HepG2 (cell line): ENCODE measurements around the gene CELF4. TPM values are rescaled to one million over a fixed set of nuclear protein-coding genes. Genes with fewer than 3 reads are reported as not detected.

ENCODE experiments used
- ATAC-seq: fragments of 200-7000 bp; cut with Tn5 transposase; 3 replicates; pipeline ENCODE4 v1.9.1; 2020; ENCODE audit warnings: mild to moderate bottlenecking, moderate library complexity
- BruUV-seq: library from RNA; stranded (reverse); fragments of 400-500 nt; replicated peaks from 2 replicates; lab custom pipeline; 2021; lab: Mats Ljungman, UMichigan
- CTCF ChIA-PET: fragments of 300-600 bp; formaldehyde crosslinking; extraction: SDS; loops from one replicate; lab custom pipeline; 2021; ENCODE audit warnings: low total read pairs, inconsistent platforms, low intra/inter-chr PET ratio; lab: Yijun Ruan, JAX
- POLR2A ChIA-PET: fragments of 350-600 bp; sonication (Branson Sonifier 250); formaldehyde crosslinking; loops from one replicate; lab custom pipeline; 2020; ENCODE audit warnings: antibody characterized with exemption, inconsistent platforms; lab: Yijun Ruan, JAX
- DNase-seq: peaks from one replicate; pipeline ENCODE4 v3.0.0-alpha.2; 2015; ENCODE audit warnings: low spot score
- FAIRE-seq: peaks from 3 replicates; lab custom pipeline; 2011; peaks lifted over from hg19 to GRCh38; lab: Jason Lieb, UNC
- H2AFZ ChIP-seq: one replicate; pipeline ENCODE4 v1.6.1; 2011; ENCODE audit warnings: low read length, inconsistent platforms
- H3K27ac ChIP-seq: fragments of 300-600 bp; 3 replicates; pipeline ENCODE4 v1.8.0; 2011; ENCODE audit warnings: mixed run types, mild to moderate bottlenecking, mixed read lengths, low read length, inconsistent platforms; ENCODE audit not compliant: insufficient read depth; ENCODE audit errors: extremely low read length
- H3K27me3 ChIP-seq, 2 experiments: fragments of 200-600 bp in 1 of 2; 2 replicates in 1 of 2; 3 replicates in 1 of 2; pipeline versions ENCODE4 v1.6.0 to v1.8.0; 2011; ENCODE audit warnings: low read length in 2 of 2, mild to moderate bottlenecking in 2 of 2, moderate library complexity in 2 of 2, inconsistent platforms in 1 of 2; ENCODE audit not compliant: insufficient read depth in 2 of 2, control insufficient read depth in 1 of 2
- H3K36me3 ChIP-seq, 2 experiments: fragments of 200-600 bp in 1 of 2; replicated peaks in 1 of 2; 2 replicates in 1 of 2; 3 replicates in 1 of 2; pipeline versions ENCODE4 v1.5.1 to v1.8.0; 2011; ENCODE audit warnings: low read length in 2 of 2, inconsistent platforms in 1 of 2; ENCODE audit not compliant: insufficient read depth in 2 of 2, control insufficient read depth in 1 of 2
- H3K4me1 ChIP-seq: 2 replicates; pipeline ENCODE4 v1.5.1; 2012; ENCODE audit warnings: low read length, inconsistent platforms; ENCODE audit not compliant: insufficient read depth
- H3K4me2 ChIP-seq: 2 replicates; pipeline ENCODE4 v1.6.0; 2011; ENCODE audit warnings: low read depth, low read length, inconsistent platforms
- H3K4me3 ChIP-seq, 3 experiments: fragments of 200-600 bp in 1 of 3; sonication (generic), shearing (Covaris generic) in 1 of 3; replicated peaks in 1 of 3; 2 replicates each; pipeline ENCODE4 v1.5.1; 2011 to 2016; ENCODE audit warnings: low read length in 3 of 3, inconsistent platforms in 2 of 3, low read depth in 2 of 3, mild to moderate bottlenecking in 2 of 3, control low read depth in 1 of 3, mixed read lengths in 1 of 3; ENCODE audit not compliant: insufficient read depth in 1 of 3
- H3K79me2 ChIP-seq: one replicate; pipeline ENCODE4 v1.6.1; 2011; ENCODE audit warnings: low read length, inconsistent platforms; ENCODE audit not compliant: insufficient read depth
- H3K9ac ChIP-seq: 2 replicates; pipeline ENCODE4 v1.6.0; 2011; ENCODE audit warnings: mild to moderate bottlenecking, low read depth, low read length, inconsistent platforms; ENCODE audit not compliant: insufficient read depth
- H3K9me3 ChIP-seq: 2 replicates; pipeline ENCODE4 v1.5.1; 2012; ENCODE audit warnings: mild to moderate bottlenecking, low read length
- H4K20me1 ChIP-seq: 2 replicates; pipeline ENCODE4 v1.6.0; 2011; ENCODE audit warnings: inconsistent platforms, mild to moderate bottlenecking, low read length, moderate library complexity; ENCODE audit not compliant: insufficient read depth
- CBX2 ChIP-seq, 2 experiments: fragments of 200-600 bp in 1 of 2; sonication (generic); formaldehyde crosslinking in 1 of 2; IDR thresholded peaks; 2 replicates each; pipeline versions ENCODE4 v1.7.0 to v1.8.1; 2018 to 2022; ENCODE audit warnings: low read depth in 2 of 2, low read length in 1 of 2, mild to moderate bottlenecking in 1 of 2, missing genetic modification reagents in 1 of 2
- HDAC2 ChIP-seq: sonication (generic); formaldehyde crosslinking; IDR thresholded peaks from 2 replicates; pipeline ENCODE4 v1.4.0; 2020; ENCODE audit warnings: missing genetic modification reagents
- HIVEP1 ChIP-seq: sonication (generic); formaldehyde crosslinking; IDR thresholded peaks from 2 replicates; pipeline ENCODE4 v1.4.0; 2020; ENCODE audit warnings: mild to moderate bottlenecking, missing genetic modification reagents
- NFKBIZ ChIP-seq: IDR thresholded peaks from 2 replicates; pipeline ENCODE4 v1.6.1; 2018; ENCODE audit warnings: missing genetic modification reagents, missing compliant biosample characterization
- NR1H2 ChIP-seq: sonication (generic); formaldehyde crosslinking; IDR thresholded peaks from 2 replicates; pipeline ENCODE4 v1.8.1; 2022; ENCODE audit warnings: low read depth, missing genetic modification reagents, borderline replicate concordance
- ZNF468 ChIP-seq: sonication (generic); formaldehyde crosslinking; IDR thresholded peaks from 2 replicates; pipeline ENCODE4 v1.8.0; 2022; ENCODE audit warnings: mild to moderate bottlenecking, moderate library complexity, missing genetic modification reagents
- WGBS: methylation state at CpG from one replicate; pipeline ENCODE4 v1.1.6; 2017; ENCODE audit warnings: low lambda C conversion rate; 5-methylcytosine and 5-hydroxymethylcytosine counted together
- in situ Hi-C: cut with HindIII; loops from 2 replicates; pipeline ENCODE4 v1.10.0; 2017; ENCODE audit warnings: low pct_unique_long_range_greater_than_20kb; ENCODE audit not compliant: extremely low pct_ligation_motif_present
- intact Hi-C: fragments of 100-400 bp; cut with micrococcal nuclease; formaldehyde crosslinking; loops from one replicate; pipeline ENCODE4 v1.10.0; 2022; ENCODE audit not compliant: unreplicated experiment
- polyA plus RNA-seq, 8 experiments: library from polyadenylated mRNA; depleted of rRNA in 3 of 8; stranded (reverse) in 7 of 8; unstranded in 1 of 8; fragments of >200 nt; fragmentation: Illumina TruSeq in 4 of 8; extraction: Trizol in 4 of 8; gene quantifications; 2 replicates each; pipeline versions ENCODE4 v1.2.1 to v1.2.3, GENCODE V29; 2011 to 2016; ENCODE audit warnings: low read depth in 4 of 8, missing spikeins in 1 of 8, mixed read lengths in 1 of 8; ENCODE audit not compliant: insufficient read depth in 1 of 8
- total RNA-seq, 5 experiments: library from RNA; depleted of rRNA; stranded (reverse); fragments of >200 nt; fragmentation: Illumina TruSeq; extraction: Trizol; gene quantifications; 2 replicates each; pipeline ENCODE4 v1.2.3, GENCODE V29; 2016; ENCODE audit warnings: low read depth in 1 of 5

The CELF4 gene
- total and polyA plus RNA-seq, 2 of the 13 experiments (the other 11 are each of a cell fraction or from before 2014, with no cell fraction given) = not detected

GRCh38 chr18:37438417-37439180 is 127.0 kb downstream of the CELF4 start:
- no peaks in the 10 kb centered on the region for H3K79me2 ChIP-seq
- no TSS peak for BruUV-seq
- H3K27me3 ChIP-seq = peaks cover 1 to 31% of the 10 kb centered on the region in 2 experiments; a peak in 4 of 5 replicates
- H3K27ac ChIP-seq = no peak overlapping the region
- FAIRE-seq (no peak), ATAC-seq (no peak), DNase-seq (no peak)
- no peaks in the 10 kb centered on the region for H3K9me3 ChIP-seq
- no peaks in the 10 kb centered on the region for H3K36me3 ChIP-seq
- intact Hi-C loops = no loop called here
- CTCF ChIA-PET = no interaction called here
- H3K4me3 ChIP-seq = no peak overlapping the region
- WGBS = 0% methylated on average over 3 of the region's 7 CpGs
- no peak overlapping the region for H2AFZ ChIP-seq
- H3K4me1 ChIP-seq = no peaks in the 10 kb centered on the region
- POLR2A ChIA-PET = no interaction called here
- H4K20me1 ChIP-seq = no peaks in the 10 kb centered on the region
- no peak overlapping the region for H3K4me2 ChIP-seq
- in situ Hi-C loops = no loop called here
- no peak for TF ChIP-seq CBX2 (IDR thresholded peaks at IDR 0.05; ENCODE audit: low read depth, low read length)
- TF ChIP-seq CBX2 (CRISPR knock-in tag; IDR thresholded peaks at IDR 0.05; ENCODE audit: low read depth) = no peak
- no peak for TF ChIP-seq HDAC2 (CRISPR knock-in tag)
- TF ChIP-seq NR1H2 (CRISPR knock-in tag) = no peak
- TF ChIP-seq NFKBIZ = no peak
- TF ChIP-seq ZNF468 = no peak
- H3K9ac ChIP-seq = no peak overlapping the region

DNA sequence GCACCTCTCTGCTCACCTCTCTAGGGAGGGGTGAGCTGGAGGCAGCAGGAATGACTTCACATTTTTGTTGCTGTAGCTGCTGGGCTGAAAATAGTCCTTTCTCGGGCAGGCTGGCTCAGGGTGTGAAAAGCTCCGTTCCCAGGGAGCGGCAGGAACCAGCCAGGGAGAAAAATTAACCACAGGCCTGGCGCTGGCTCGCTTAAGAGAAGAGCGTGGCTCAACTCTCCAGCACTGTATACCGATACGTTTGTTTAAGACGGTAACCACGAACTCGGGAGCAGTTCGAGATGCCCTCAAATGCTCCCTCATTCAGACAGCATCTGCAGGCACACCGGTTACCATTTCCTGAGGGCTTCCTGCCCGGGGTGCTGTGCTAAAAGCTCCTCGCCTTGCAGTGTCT is 129.6 kb downstream of the CELF4 start:
- Histone ChIP-seq H3K27ac (no peak overlapping the region), H3K4me1 (no peaks in the 10 kb centered on the region), H3K79me2 (no peaks in the 10 kb centered on the region), H4K20me1 (no peaks in the 10 kb centered on the region), H2AFZ (no peak overlapping the region), H3K4me2 (no peak overlapping the region), H3K9ac (no peak overlapping the region), H3K9me3 (no peaks in the 10 kb centered on the region), H3K4me3 (no peak overlapping the region), H3K36me3 (no peaks in the 10 kb centered on the region), H3K27me3 (peaks cover 2 to 17% of the 10 kb centered on the region in 2 experiments; a peak in 3 of 5 replicates)
- intact Hi-C loops (no loop called here), in situ Hi-C loops (no loop called here)
- ChIA-PET POLR2A (no interaction called here), CTCF (no interaction called here)
- DNase-seq (no peak), ATAC-seq (peak; percentile 39; the same call in 1 of the 3 replicates), FAIRE-seq (no peak)
- no peak for TF ChIP-seq HIVEP1 (CRISPR knock-in tag)
- 0% methylated on average over 6 of the region's 15 CpGs for WGBS
- no TSS peak for BruUV-seq
